Spleen (tissue), 7 donors: Measurements from ENCODE around the gene CCDC12.

ENCODE experiments used
- POLR2AphosphoS5 ChIP-seq, 3 donors: sonication (generic); formaldehyde crosslinking; IDR thresholded peaks; one replicate each; pipeline ENCODE4 v1.5.1; 2017; ENCODE audit warnings: antibody characterized with exemption in 3 of 3
- TF ChIP-seq, protein P1 (sequence below), 11 experiments: fragments of 200-600 bp in 7 of 11; fragments of 450-650 bp in 4 of 11; sonication (generic) in 4 of 11; IDR thresholded peaks in 8 of 11; conservative IDR thresholded peaks in 3 of 11; 1 replicate in 7 of 11; 2 replicates in 4 of 11; pipeline versions ENCODE4 v1.4.0 to v1.8.0; 2016 to 2021; ENCODE audit warnings: antibody characterized with exemption in 11 of 11, inconsistent platforms in 4 of 11, mild to moderate bottlenecking in 1 of 11
- donor health status: DM: no; HTN: no; CAD: no; lungs with moderate emphysema.
- donor health status: DM: no; HTN: no; CAD: no.
- donor health status: DM: no; HTN: no; CAD: no.

DNA sequence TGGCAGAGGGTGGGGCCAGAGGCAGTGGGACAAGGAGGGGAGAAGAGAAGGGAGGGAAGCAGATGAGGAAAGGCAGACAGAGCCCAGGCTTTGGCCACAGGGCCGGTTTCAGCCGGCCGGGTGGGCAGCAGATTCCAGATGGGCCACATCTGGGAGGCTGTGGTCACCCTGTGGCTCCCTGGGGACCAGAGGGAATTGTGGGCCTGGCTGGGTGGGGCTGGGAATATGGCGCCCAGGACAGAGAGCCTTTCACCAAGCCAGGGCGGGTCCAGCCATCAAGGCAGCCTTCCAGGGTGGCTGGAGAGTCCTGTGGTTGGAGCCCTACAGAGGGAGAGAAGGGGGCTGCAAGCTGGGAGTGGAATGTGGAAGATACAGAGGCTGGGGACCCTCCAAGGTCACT, 80.2 kb downstream of the CCDC12 start:
- TF ChIP-seq, protein P1, sequence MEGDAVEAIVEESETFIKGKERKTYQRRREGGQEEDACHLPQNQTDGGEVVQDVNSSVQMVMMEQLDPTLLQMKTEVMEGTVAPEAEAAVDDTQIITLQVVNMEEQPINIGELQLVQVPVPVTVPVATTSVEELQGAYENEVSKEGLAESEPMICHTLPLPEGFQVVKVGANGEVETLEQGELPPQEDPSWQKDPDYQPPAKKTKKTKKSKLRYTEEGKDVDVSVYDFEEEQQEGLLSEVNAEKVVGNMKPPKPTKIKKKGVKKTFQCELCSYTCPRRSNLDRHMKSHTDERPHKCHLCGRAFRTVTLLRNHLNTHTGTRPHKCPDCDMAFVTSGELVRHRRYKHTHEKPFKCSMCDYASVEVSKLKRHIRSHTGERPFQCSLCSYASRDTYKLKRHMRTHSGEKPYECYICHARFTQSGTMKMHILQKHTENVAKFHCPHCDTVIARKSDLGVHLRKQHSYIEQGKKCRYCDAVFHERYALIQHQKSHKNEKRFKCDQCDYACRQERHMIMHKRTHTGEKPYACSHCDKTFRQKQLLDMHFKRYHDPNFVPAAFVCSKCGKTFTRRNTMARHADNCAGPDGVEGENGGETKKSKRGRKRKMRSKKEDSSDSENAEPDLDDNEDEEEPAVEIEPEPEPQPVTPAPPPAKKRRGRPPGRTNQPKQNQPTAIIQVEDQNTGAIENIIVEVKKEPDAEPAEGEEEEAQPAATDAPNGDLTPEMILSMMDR (IDR thresholded peaks at IDR 0.05 in 8 of 11, conservative IDR thresholded peaks at IDR 0.05 in 3 of 11): no peak
- no peak for TF ChIP-seq POLR2AphosphoS5 (IDR thresholded peaks at IDR 0.05)
